NT2/D1 (cell line): ENCODE data around the gene MPO.

ENCODE experiments used
- SUZ12 ChIP-seq: IDR thresholded peaks from 2 replicates; pipeline ENCODE4 v1.6.1; 2011; ENCODE audit not compliant: insufficient read length, insufficient read depth; ENCODE audit errors: extremely low read depth
- YY1 ChIP-seq: IDR thresholded peaks from 2 replicates; pipeline ENCODE4 v1.6.1; 2011; ENCODE audit not compliant: insufficient read length, insufficient read depth
- ZNF274 ChIP-seq: IDR thresholded peaks from 2 replicates; pipeline ENCODE4 v1.6.1; 2011; ENCODE audit warnings: mild to moderate bottlenecking, low read depth, low read length

GRCh38 chr17:58284613-58285421 is 4.1 kb upstream of the MPO start:
- TF ChIP-seq ZNF274 (no peak), YY1 (no peak), SUZ12 (no peak)
